ENCODE results near the gene EBF3. TPM values are rescaled to one million over a fixed set of nuclear protein-coding genes. Genes with fewer than 3 reads are reported as not detected.

The EBF3 gene
- polyA plus RNA-seq, 3 donors, result 1.6 to 2.0 (median 1.9) TPM

- DNase-seq, result no peak
Observed at GRCh38 chr10:129912166-129912917, 51.7 kb downstream of the EBF3 start.

GRCh38 chr10:129911451-129912165 is 52.5 kb downstream of the EBF3 start:
- no peak for DNase-seq

- DNase-seq, result no peak
Observed at GRCh38 chr10:129910861-129911260, 53.2 kb downstream of the EBF3 start.

GRCh38 chr10:129909531-129910256 is 54.4 kb downstream of the EBF3 start:
- no peak for DNase-seq

GRCh38 chr10:129909080-129909479 is 55.0 kb downstream of the EBF3 start:
- DNase-seq, result no peak

GRCh38 chr10:129908406-129908805 is 55.7 kb downstream of the EBF3 start:
- DNase-seq, result no peak

- no peak for DNase-seq
Observed at GRCh38 chr10:129905553-129905952, 58.5 kb downstream of the EBF3 start.

- DNase-seq, result no peak
Observed at GRCh38 chr10:129904323-129904722, 59.8 kb downstream of the EBF3 start.

- no peak for DNase-seq
Observed at GRCh38 chr10:129901389-129902006, 62.6 kb downstream of the EBF3 start.

- DNase-seq, result no peak
Observed at GRCh38 chr10:129900825-129901224, 63.2 kb downstream of the EBF3 start.

GRCh38 chr10:129899276-129900130 is 64.6 kb downstream of the EBF3 start:
- no peak for DNase-seq

- no peak for DNase-seq
Observed at GRCh38 chr10:129898706-129899268, 65.3 kb downstream of the EBF3 start.

GRCh38 chr10:129897871-129898626 is 66.0 kb downstream of the EBF3 start:
- no peak for DNase-seq

GRCh38 chr10:129896860-129897200 is 67.2 kb downstream of the EBF3 start:
- no peak for DNase-seq

- no peak for DNase-seq
Observed at GRCh38 chr10:129896136-129896859, 67.8 kb downstream of the EBF3 start.

GRCh38 chr10:129895811-129896135 is 68.3 kb downstream of the EBF3 start:
- DNase-seq, result no peak

- no peak for DNase-seq
Observed at GRCh38 chr10:129894698-129895097, 69.4 kb downstream of the EBF3 start.

- DNase-seq, result no peak
Observed at GRCh38 chr10:129893104-129894089, 70.7 kb downstream of the EBF3 start.

Data from renal pelvis (tissue), 4 donors.